ENCODE results near the gene SECISBP2. TPM values are rescaled to one million over a fixed set of nuclear protein-coding genes. Genes with fewer than 3 reads are reported as not detected.
A peak's percentile ranks its signal among the peaks of the same experiment; 100 is the strongest.

SECISBP2 gene
- total RNA-seq, 1 donor from 2014 or later: 30.0 TPM

DNA sequence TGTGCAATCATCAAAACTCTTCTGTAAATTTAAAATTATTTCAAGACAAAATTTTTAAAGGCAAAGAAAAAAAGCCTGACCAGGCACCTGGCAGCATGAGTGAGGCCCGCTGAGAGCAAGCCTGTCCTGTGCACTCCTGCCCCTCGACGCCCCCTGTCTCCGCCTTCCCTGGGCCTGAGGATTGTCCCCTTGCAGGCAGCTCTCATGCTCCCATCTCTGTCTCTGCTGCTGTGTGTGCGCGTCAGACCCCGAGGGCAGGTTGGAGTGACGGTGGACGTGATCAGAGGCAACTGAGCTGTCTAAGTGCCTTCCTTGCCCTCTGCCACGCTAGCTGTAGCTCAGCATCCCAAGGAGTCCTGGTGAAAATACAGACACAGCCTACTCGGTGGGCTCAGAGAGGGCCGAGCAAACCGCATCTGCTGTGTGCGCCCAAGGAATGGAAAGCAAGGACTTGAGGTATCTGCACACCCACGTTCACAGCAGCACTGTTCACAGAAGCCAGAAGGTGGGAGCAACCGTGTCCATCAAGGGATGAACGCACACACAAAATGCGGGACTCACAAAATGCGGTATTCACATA is 65.5 kb downstream of the SECISBP2 start:
- no peak for DNase-seq

DNA sequence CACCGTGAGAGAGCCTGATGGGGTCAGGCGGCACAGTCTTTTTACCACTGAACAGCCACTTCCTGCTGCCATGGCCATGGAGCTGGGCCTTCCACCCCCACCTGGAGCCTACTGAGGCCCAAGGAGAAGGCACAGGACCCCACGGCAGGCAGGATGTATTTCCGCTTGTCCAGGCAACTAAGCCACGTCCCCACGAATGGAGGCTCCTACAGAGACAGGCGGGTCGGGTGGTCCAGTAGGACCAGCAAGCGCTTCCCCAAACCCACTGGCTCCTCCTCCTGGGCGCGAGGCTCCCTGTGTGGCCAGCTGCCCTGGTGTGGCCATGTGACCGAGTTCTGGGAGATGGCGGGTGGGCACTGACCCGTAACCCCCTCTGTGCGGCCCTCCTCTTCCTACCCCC is 66.5 kb downstream of the SECISBP2 start:
- DNase-seq: no peak

DNA sequence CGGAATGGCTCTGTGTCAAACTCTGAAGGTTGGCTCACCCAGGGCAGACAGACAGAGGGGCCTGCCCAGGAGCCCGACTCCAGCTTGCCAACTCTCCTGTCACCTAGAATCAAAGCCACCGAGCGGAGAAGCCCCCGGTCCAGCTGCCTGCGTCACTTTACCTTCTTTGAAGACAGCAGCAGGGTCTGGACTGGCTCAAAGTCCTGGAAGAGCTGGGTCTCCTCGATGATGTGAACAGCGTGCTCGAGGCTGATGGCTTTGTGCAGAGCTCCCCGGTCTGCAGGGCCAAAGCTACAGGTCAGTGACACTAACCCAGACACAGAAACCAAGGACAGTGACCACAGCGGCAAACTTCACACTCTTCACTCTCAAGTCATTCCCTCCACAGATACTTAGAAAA is 67.9 kb downstream of the SECISBP2 start:
- no peak for DNase-seq

DNA sequence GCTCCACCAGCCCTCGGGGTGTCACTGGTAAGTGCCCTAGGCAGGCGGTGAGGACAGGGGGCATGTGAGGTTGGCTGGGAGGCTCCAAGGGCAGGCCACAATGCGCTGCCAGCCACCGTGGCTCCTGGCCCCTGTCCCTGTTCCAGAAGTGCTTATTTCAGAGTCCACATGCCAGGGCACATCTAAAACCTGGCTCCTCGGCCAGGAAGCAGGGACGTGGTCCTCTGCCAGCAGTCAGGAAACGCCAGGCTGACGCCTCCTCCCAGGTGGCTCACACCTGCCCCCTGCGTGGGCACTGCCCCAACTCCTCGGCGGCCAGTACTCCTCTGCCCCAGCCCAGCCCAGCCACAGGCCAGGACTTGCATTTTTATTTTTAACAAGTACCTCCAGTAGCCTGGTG is 68.5 kb downstream of the SECISBP2 start:
- no peak for DNase-seq

DNA sequence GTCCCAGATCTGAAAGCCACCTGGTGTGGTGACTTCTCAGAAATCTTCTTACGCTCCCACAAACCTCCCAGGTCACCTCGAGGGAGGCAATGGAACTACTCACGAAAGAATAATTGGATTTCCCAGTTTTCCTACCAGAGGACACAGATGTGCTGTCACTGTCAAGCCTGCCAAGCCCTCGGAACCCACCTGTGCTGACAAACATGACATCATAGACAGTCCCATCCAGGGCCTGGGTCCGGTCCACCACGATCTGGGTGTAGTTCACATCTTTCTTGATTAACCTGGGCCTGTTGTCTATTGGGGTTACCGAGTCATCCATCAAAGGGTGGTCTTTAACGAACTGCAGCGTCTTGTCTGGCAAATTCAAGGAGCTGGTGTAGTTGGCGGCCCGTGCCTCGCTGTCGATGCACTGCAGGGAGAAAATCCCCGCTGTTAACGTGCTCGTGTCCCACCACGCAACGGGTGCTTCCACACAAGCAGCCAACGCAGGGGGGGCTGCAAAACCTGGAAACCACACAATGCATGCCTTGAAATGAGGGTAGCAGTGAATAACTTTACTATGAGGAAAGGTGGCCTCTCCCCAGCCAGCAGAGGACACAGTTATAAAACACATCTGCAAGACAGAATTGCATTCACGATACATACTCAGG is 69.0 kb downstream of the SECISBP2 start:
- no peak for DNase-seq

DNA sequence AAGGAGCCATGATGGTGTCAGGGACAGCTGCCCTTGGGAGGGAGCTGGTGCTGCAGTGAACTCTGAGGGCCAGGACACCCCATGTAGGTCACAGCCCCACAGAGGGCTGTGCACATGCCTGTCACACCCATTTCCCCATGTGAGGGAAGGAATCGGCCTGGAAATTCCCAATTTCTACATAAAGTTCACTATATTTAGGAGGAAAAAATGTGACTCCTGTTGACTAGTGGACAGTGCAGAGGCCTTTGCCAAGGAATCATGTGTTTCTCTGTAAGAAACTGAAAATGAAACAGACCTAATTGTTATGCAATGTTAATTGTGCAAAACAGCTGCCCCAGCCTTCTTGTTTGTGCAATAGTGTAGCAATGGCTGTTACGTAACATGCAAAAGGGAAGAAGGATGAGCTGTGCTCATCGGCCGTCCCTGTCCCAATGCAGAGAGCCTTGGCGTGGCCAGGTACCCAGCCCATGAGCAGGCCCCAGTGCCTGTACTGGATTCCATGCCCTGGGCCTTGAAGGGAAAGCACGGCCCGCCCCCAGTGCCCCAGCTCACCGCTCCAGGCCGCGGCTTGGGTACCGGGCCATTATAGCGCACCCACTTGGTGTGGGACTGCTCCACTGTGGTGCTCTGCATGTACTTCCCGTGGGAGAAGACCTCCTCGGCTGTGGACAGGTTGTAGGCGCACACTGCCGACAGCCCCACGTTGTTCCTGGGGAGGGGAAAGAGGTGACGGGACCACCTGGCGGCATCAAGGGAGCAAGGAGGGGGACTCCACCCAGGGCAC is 70.0 kb downstream of the SECISBP2 start:
- DNase-seq: no peak

DNA sequence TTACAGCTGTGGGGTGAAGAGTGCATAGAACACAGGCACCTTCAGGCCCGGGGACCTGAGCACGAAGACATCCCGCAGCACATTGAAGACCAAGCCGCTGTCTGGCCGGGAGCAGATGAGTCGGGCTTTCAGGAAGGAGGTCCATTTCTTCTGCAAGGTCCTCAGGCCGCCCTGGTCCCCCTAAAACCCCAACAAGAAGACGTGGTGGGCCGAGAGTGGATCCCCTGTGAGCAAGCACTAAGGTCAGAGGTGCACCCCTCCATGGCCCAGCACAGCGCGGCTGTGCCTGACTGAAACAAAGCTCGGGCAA is 70.5 kb downstream of the SECISBP2 start:
- DNase-seq: no peak

DNA sequence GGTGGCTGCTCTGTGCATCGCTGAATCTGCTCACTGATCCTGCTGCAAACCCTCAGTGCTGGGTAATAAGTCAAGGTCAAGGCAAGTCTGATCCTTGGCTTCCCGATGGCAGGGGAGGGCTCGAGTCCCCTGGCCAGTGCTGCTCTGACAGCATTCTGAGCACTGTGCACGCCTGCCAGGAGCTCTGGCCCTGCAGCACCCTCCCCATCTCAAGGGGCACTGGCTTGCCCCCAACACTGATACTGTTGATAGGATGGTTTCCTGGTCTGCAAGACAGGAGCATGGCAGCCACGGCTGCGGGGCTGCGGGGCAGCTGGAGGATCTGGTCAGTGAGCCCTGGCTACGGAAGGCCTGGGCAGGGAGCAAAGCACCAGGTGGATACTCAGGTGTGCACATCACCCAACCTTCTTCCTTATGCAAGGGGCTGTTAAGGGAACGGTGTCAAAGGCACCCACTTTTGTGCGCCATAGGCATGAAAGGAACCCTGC is 71.8 kb downstream of the SECISBP2 start:
- DNase-seq: no peak

DNA sequence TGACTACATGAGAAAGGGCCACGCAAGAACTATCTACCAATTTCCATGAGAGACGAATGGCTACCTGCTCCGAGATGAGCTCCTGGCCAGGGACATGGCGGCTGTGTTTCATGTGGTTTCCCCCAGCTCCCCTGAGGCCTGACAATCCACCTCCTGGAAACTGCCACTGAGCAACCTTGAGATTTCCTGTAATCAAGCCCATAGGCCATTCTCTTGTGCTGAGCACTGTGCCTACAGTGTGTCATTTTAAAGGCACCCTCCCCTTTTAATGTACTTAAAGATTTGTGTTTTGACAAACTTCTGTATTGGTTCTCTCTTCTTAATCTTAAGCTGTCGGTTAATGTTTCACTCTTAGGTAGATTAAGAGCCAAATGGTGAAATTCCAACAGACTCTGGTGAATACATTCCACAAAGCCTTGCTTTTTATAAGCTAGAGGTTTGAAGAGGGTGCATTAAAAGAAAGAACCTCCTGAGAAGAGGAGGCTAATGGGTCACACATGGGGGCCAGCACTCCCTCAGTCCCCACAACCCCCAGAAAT is 72.3 kb downstream of the SECISBP2 start:
- no peak for DNase-seq

DNA sequence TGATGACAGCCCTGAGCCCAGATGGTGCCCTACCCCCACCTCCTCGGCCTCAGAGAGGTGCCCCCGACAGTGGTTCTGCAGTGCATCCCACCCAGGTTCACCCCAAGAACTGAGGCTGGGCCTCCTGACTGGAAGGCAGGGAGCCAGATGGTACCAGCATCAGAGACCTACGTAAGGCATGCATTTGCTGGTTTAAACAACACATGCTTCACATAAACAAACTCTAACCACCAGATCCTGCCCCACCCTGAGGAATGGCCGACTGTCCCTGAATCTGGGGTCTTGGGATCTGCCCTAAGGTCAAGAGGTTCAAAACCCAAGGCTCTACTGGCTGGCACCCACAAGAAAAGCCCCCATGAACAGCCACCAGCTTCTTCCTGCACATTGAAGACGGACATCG is 73.3 kb downstream of the SECISBP2 start:
- no peak for DNase-seq

DNA sequence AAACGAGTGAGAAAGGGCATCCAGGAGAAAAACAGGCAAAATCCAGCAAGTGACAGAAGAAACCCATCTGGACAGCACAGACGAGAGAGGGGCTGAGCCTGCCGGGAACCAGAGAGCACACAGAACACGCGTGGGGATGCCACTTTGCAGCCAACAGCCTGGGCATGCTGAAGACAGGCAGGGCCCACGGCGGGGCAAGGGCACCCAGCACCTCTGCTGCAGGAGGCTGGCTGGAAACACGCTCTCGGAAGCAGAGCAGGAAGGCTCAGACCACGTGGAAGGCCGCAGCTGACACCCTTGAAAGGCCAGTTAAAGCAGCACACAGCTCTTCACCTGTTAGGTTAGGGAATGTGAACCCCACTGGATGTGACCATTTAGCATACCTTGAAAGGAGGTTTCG is 76.1 kb downstream of the SECISBP2 start:
- DNase-seq: no peak

DNA sequence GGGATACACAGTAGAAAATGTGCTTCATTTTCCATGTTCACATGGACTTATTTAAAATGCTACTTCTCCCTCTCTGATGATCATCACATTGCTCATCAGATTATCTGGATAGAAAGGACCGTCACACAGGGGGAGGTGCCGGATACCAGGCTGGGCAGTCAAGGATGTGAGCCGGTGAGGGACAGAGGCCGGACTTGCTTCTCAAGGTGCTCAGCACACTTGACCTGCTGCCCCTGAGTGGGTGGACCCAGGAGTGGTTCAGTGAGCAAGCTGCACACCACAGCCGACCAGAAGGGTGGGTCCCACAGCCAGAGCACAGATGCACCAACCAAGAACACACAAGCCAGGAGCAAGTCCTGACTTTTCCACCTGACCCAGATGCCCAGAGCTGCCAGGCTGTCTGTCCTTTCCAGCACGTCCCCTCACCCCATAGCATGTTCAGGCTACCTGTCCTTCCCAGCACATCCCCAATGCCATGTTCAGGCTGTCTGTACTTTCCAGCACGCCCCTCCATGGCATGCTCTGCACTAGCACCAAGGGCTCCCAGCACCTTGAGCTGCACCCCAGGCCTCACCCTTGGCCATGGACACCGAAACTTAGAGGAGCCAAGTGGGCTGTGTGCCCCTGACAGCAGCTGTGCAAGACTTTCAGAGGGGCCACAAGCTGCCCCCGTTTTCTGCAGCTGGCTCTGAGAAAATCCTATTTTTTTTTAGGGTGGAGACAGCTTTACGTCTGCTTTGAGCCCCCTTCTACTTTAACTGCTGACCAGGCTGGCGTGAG is 77.8 kb downstream of the SECISBP2 start:
- no peak for DNase-seq

DNA sequence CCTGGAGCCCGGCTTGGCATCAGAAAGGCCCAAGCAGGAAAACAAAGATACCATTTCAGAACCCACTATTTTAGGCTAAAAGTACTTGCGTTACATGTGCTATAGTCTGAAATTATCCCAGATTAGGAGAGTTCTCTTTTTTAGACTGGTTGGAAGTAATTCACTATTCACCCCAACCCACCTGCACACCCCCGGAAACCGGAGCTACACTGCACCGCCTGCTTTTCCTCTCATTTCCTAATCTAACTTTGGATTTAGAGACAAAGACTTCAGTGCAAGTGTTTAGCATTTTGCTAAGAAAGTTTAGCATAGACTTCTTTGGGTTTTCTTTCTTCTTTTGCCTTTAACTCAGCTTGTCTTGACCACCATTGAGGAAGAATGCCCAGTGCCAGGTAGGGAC is 79.2 kb downstream of the SECISBP2 start:
- no peak for DNase-seq

DNA sequence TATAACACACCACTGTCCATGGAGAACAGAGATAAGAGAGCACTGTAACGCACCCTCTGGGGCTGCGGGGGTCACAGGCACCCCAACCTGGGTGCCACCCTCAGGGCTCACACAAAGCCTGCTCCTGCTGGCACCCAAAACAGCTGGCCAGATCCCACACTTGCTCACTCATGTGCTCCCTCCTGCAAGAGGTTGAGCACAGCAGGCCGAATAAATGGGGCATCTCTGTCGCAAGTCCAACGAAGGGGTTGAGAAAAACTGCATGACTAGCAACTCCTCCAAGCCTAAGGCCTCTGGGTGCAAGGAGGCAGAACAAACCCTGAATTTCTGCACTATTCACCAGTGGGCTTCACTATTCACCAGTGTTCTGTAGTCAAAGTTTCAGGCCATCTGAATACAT is 80.3 kb downstream of the SECISBP2 start:
- no peak for DNase-seq

DNA sequence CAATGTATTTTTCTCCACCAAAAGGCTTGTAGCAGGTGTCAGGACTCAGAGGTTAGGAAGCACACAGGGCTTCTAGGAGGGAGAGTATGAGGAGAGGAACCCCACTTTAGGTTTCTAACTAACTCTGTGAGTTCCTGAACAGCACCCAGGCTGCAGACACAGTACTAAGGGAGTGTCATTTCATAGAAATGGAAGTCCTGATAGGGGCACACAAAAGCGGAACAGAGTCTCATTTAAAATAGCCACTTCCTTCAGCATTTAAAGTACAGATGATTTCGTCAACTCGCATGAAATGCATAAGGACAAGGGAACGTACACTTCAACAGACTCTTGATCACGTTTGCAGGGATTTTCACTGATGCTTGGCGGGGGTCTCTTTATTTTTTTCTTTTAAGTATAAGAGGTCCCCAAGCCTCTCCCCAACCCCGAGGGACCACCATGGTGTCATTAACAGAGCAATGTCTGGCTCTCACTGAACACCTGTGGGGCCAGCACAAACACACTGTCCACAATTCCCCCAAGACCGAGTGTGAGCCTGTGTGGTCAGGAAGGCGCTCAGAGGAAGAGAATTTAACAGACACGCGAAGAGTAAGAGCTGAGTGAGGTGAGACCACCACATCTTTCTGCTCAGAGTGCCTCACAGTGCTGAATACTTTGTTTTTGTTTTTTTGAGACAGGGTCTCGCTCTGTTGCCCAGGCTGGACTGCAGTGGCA is 82.3 kb downstream of the SECISBP2 start:
- no peak for DNase-seq

DNA sequence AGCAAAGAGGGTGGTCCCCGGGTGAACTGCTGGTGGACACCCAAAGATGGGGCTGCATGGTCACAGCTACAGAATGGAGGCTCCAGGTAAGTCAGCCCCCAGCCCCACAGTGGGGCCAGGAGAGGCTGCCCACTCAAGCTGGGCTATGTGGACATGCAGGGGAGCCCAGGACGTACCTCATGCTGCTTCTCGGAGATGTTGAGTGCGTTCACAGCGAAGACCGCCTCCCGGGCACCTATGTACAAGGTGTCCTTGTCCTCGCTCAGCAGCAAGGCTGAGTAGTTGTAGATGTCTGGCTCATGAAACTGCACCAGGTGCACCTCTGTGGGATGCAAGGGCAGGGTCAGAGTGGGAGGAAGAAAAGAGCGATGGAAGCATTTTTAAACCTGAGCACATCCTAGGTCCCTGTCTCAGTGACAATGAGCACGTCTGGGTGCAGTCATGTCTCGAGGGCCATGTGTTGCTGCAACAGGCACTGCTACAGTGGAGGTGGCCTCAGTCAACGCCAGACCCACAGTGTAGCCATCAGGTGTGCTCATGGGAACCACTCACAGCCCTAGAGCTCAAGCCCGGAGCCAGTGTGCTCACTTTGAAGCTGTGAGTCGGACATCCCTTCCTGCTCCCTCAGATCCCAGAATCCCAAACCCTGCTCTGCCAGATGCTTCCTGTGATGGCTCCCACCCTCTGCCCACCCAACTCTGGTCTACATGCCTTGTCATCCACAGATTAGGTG is 84.6 kb downstream of the SECISBP2 start:
- peak; percentile 30 for DNase-seq

DNA sequence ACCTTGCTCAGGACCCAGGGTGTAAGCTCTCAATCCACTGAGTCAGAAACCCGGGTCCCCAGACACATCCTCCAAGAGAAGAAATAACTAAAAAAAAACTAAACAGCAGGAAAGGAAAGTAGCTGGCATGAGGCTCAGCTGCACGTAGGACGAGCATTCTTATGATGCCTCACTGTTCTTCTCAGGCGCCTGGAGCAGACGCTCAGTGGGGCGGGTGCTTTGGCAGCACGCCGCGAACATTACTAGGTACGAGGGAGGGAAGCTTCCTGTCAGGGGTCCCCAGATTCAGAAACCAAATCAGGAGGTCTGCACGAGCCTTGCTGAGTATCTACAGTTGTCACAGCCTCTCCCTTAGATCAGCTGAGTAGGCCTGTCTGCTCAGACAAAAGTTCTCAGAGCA is 85.8 kb downstream of the SECISBP2 start:
- DNase-seq: no peak

DNA sequence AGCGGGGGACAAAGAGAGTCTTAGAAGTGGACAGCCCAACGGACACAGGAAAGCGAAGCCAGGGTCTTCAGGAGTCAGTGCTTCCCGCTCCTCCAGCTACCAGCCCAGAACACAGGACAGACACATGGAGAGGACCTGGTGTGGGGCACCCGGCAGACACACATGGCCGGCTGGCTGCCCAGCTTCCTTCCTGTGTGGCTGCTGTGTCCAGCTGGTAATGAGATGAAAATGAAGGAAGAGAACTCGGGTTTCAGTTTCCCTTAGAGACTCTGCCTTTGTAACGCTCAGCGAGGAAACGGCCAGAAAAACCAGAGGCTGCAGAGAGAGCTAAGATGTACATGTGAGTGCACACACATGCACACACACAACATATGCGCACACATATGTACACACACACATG is 87.5 kb downstream of the SECISBP2 start:
- peak; percentile 53 for DNase-seq

DNA sequence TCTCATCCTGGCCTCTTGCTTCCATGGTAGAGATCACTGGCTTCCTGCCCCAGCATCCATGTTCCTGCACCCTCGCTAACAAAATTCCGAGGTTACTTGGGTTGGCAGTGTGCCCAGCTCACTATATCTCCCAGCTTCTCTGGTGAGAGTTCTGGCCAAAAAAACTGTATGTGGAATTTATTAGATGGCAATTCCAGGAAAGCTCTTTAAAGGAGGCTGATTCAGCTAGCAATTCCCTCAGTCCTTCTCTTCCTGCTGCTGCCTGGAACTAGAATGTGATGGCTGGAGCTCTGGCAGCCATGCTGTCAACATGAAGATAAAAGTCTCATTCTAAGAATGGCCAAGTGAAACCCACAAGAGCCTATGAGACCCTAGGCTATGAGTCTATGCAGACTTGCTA is 88.8 kb downstream of the SECISBP2 start:
- no peak for DNase-seq

DNA sequence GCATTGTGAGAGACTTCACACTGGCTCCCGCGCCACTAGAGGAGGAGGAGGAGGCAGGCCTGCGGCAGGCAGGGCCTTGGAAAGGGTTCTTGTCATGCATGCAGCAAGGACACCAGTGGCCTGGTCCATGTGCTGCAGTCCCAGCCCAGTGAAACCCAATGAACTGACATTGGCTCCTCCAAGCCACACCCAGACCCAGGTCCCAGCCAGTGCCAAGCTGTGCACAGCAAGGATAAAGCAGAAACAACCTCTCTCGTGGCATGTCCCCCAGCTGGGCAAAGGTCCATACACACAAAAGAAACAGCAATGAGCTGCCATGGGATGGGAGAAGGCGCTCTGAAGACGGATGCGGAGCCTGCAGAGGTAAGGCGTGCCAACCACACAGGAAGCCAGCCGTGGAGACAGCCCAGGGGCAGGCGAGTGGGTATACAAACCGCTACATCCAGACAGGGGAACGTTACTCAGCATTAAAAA is 90.4 kb downstream of the SECISBP2 start:
- DNase-seq: no peak
